ENCODE data around the gene EDEM2.

DNA sequence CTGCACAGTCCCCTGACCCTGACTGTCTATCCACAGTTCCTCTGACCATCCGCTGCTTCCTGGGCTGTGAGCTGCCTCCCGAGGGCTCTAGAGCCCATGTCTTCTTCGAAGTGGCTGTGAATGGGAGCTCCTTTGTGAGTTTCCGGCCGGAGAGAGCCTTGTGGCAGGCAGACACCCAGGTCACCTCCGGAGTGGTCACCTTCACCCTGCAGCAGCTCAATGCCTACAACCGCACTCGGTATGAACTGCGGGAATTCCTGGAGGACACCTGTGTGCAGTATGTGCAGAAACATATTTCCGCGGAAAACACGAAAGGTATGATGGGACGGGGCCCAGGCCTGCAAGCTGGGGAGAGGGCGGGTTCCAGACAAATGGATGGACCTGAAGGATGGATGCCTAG lies 29.0 kb upstream of the EDEM2 start:
- TF ChIP-seq CTCF (IDR thresholded peaks at IDR 0.05): no peak
- TF ChIP-seq EP300 (IDR thresholded peaks at IDR 0.05): no peak
- no peak for TF ChIP-seq POLR2A (IDR thresholded peaks at IDR 0.05)

Data from ovary (tissue), 3 donors.